CD14-positive monocyte (primary cell): ENCODE results near the gene CCNI. TPM values are rescaled to one million over a fixed set of nuclear protein-coding genes. Genes with fewer than 3 reads are reported as not detected.

Experiments used
- DNase-seq, 3 donors: peaks; one replicate each; pipeline ENCODE4 v3.0.0-alpha.2; 2011 to 2022
- H2AFZ ChIP-seq: 2 replicates; pipeline ENCODE4 v1.6.0; 2012; ENCODE audit warnings: mild to moderate bottlenecking, low read depth, low read length, inconsistent platforms; ENCODE audit not compliant: insufficient read depth, poor library complexity, severe bottlenecking
- H3K27ac ChIP-seq, 2 donors: 1 replicate in 1 of 2; 2 replicates in 1 of 2; pipeline ENCODE4 v1.5.1; 2012 to 2013; ENCODE audit warnings: low read length in 2 of 2, control low read depth in 1 of 2, inconsistent platforms in 1 of 2, low read depth in 1 of 2, mild to moderate bottlenecking in 1 of 2
- H3K27me3 ChIP-seq, 2 donors: one replicate each; pipeline versions ENCODE4 v1.6.0 to v1.6.1; 2011 to 2013; ENCODE audit warnings: low read length in 2 of 2; ENCODE audit not compliant: control insufficient read depth in 2 of 2, insufficient read depth in 2 of 2
- H3K36me3 ChIP-seq, 2 donors: replicated peaks in 1 of 2; 1 replicate in 1 of 2; 2 replicates in 1 of 2; pipeline versions ENCODE4 v1.5.1 to v1.6.1; 2012 to 2013; ENCODE audit warnings: low read length in 2 of 2, control low read depth in 1 of 2, inconsistent platforms in 1 of 2, mild to moderate bottlenecking in 1 of 2; ENCODE audit not compliant: insufficient read depth in 2 of 2, control insufficient read depth in 1 of 2
- H3K4me1 ChIP-seq, 2 donors: 1 replicate in 1 of 2; 2 replicates in 1 of 2; pipeline versions ENCODE4 v1.5.1 to v1.6.1; 2012 to 2013; ENCODE audit warnings: low read length in 2 of 2, control low read depth in 1 of 2, inconsistent platforms in 1 of 2, mild to moderate bottlenecking in 1 of 2, moderate library complexity in 1 of 2; ENCODE audit not compliant: insufficient read depth in 2 of 2, control insufficient read depth in 1 of 2
- H3K4me2 ChIP-seq: replicated peaks from 2 replicates; pipeline ENCODE3; 2012; ENCODE audit warnings: low read length, moderate library complexity, mild to moderate bottlenecking; ENCODE audit not compliant: poor library complexity, severe bottlenecking; ENCODE audit errors: extremely low read depth
- H3K4me3 ChIP-seq, 3 experiments: fragments of 200-600 bp in 1 of 3; sonication (generic) in 1 of 3; replicated peaks in 1 of 3; 1 replicate in 2 of 3; 2 replicates in 1 of 3; pipeline ENCODE4 v1.5.1; 2011 to 2013; ENCODE audit warnings: low read length in 3 of 3, mild to moderate bottlenecking in 3 of 3, control low read depth in 2 of 3, low read depth in 2 of 3, inconsistent platforms in 1 of 3, moderate library complexity in 1 of 3
- H3K79me2 ChIP-seq: 2 replicates; pipeline ENCODE4 v1.6.0; 2012; ENCODE audit warnings: mild to moderate bottlenecking, control low read depth, inconsistent platforms, low read length, moderate library complexity; ENCODE audit not compliant: insufficient read depth
- H3K9ac ChIP-seq: 2 replicates; pipeline ENCODE4 v1.6.0; 2017; ENCODE audit warnings: low read length, mild to moderate bottlenecking; ENCODE audit not compliant: insufficient read depth, poor library complexity, severe bottlenecking
- H3K9me3 ChIP-seq, 2 donors: replicated peaks in 1 of 2; 1 replicate in 1 of 2; 2 replicates in 1 of 2; pipeline versions ENCODE4 v1.5.1 to v1.6.1; 2012 to 2013; ENCODE audit warnings: low read length in 2 of 2, control low read depth in 1 of 2; ENCODE audit not compliant: control insufficient read depth in 1 of 2, insufficient read depth in 1 of 2
- H4K20me1 ChIP-seq: 2 replicates; pipeline ENCODE4 v1.6.0; 2012; ENCODE audit warnings: mild to moderate bottlenecking, low read length, control low read depth, moderate library complexity; ENCODE audit not compliant: insufficient read depth
- H3K27ac Mint-ChIP-seq, 7 donors: one replicate each; pipeline ENCODE4 v1.8.0; 2020; ENCODE audit warnings: mild to moderate bottlenecking in 7 of 7, mixed read lengths in 7 of 7, moderate library complexity in 6 of 7, inconsistent platforms in 2 of 7
- H3K27me3 Mint-ChIP-seq, 3 donors: one replicate each; pipeline ENCODE4 v1.8.0; 2021 to 2022; ENCODE audit warnings: low read depth in 3 of 3, mild to moderate bottlenecking in 3 of 3, mixed read lengths in 3 of 3, moderate library complexity in 3 of 3, inconsistent platforms in 1 of 3
- H3K36me3 Mint-ChIP-seq, 2 donors: one replicate each; pipeline ENCODE4 v1.8.0; 2020; ENCODE audit warnings: mixed read lengths in 2 of 2, inconsistent platforms in 1 of 2, mild to moderate bottlenecking in 1 of 2
- H3K4me1 Mint-ChIP-seq: one replicate; pipeline ENCODE4 v1.8.0; 2020; ENCODE audit warnings: mild to moderate bottlenecking, mixed read lengths
- H3K4me3 Mint-ChIP-seq, 2 donors: one replicate each; pipeline ENCODE4 v1.8.0; 2020; ENCODE audit warnings: mild to moderate bottlenecking in 2 of 2, mixed read lengths in 2 of 2, moderate library complexity in 1 of 2
- H3K9me3 Mint-ChIP-seq, 7 donors: one replicate each; pipeline ENCODE4 v1.8.0; 2020 to 2022; ENCODE audit warnings: mixed read lengths in 7 of 7, mild to moderate bottlenecking in 6 of 7, moderate library complexity in 6 of 7, inconsistent platforms in 2 of 7
- WGBS: methylation state at CpG from one replicate; pipeline ENCODE4 v1.1.5; 2013; ENCODE audit warnings: missing lambda C conversion rate; ENCODE audit not compliant: insufficient coverage; 5-methylcytosine and 5-hydroxymethylcytosine counted together
- intact Hi-C, 2 donors: fragments of 100-400 bp; cut with micrococcal nuclease; formaldehyde crosslinking; loops; one replicate each; pipeline versions ENCODE4 v1.15.0 to v1.15.1; 2023
- polyA plus RNA-seq, 3 donors: library from polyadenylated mRNA; depleted of rRNA in 1 of 3; unstranded in 2 of 3; stranded (reverse) in 1 of 3; fragments of 300-500 nt in 2 of 3; fragments of >200 nt in 1 of 3; fragmentation: Illumina TruSeq in 2 of 3; gene quantifications; 1 replicate in 2 of 3; 2 replicates in 1 of 3; pipeline ENCODE4 v1.2.3, GENCODE V29; 2012 to 2021
- TF ChIP-seq, protein P1 (sequence below): fragments of 200-600 bp; IDR thresholded peaks from one replicate; pipeline ENCODE4 v1.8.0; 2022; ENCODE audit warnings: antibody characterized with exemption, mild to moderate bottlenecking

The CCNI gene
- polyA plus RNA-seq, 3 donors: 106 to 264 (median 171) TPM

DNA sequence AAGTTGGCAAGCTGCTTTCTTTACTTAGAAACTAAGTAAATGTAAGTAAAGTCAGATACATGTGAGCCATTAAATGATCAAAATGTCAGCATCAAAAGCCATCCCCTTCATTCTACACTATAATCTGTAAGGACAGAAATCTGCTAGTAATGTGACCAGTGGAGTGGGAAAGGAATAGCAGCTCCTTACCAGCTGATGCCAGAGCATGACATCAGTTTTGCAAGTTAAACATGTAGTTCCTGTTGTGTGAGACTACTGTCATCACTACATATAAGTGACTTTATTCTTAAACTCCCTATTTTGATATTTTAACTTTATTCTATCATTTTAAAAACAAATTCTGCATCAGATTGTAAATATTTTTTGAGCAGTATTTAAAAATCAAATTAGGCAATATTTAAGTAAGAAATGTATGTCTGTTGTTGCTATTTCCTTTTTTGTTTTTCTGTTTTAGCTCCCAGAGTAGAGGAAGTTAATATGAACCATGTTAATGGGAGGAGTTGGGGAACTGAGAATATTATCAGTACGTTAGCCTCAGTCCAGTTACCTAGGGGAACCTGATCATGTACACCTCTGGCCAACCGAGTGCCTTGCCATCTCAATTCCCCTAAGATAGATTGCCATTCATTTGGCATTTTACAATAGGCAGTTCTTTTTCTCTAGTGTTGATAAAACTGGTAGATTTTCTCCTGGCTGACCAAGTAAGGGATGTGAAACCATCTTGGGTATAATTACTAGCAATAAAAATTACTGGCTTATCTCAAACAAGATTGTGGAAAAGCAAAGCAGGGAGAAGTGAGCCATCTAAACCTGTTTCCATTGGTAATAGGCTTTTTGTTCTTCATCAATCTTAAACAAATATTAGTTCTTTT, 34.7 kb downstream of the CCNI start:
- H3K9ac ChIP-seq: no peak overlapping the region
- no peaks in the 10 kb centered on the region for H3K79me2 ChIP-seq
- H3K9me3 Mint-ChIP-seq: no peaks in the 10 kb centered on the region
- peaks cover 6% of the 10 kb centered on the region for H4K20me1 ChIP-seq
- peaks cover 18 to 23% of the 10 kb centered on the region in 2 donors for H3K4me1 ChIP-seq
- no peak overlapping the region for H3K4me3 ChIP-seq
- peaks cover under 1 to 13% of the 10 kb centered on the region in 2 donors for H3K36me3 ChIP-seq
- no peaks in the 10 kb centered on the region for H3K9me3 ChIP-seq
- peak overlapping the region in 1 of 2 donors; percentile 67 for H3K27ac ChIP-seq
- TF ChIP-seq, protein P1, sequence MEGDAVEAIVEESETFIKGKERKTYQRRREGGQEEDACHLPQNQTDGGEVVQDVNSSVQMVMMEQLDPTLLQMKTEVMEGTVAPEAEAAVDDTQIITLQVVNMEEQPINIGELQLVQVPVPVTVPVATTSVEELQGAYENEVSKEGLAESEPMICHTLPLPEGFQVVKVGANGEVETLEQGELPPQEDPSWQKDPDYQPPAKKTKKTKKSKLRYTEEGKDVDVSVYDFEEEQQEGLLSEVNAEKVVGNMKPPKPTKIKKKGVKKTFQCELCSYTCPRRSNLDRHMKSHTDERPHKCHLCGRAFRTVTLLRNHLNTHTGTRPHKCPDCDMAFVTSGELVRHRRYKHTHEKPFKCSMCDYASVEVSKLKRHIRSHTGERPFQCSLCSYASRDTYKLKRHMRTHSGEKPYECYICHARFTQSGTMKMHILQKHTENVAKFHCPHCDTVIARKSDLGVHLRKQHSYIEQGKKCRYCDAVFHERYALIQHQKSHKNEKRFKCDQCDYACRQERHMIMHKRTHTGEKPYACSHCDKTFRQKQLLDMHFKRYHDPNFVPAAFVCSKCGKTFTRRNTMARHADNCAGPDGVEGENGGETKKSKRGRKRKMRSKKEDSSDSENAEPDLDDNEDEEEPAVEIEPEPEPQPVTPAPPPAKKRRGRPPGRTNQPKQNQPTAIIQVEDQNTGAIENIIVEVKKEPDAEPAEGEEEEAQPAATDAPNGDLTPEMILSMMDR: no peak
- no peaks in the 10 kb centered on the region for H3K27me3 ChIP-seq
- H3K4me3 Mint-ChIP-seq: peak overlapping the region in 1 of 2 donors; percentile 6
- peaks cover 22% of the 10 kb centered on the region for H3K4me1 Mint-ChIP-seq
- peaks cover 12 to 25% of the 10 kb centered on the region in 2 donors for H3K36me3 Mint-ChIP-seq
- intact Hi-C loops: no loop called here
- H2AFZ ChIP-seq: peak overlapping the region; percentile 2
- no peaks in the 10 kb centered on the region for H3K27me3 Mint-ChIP-seq
- peak overlapping the region; percentile 27 for H3K4me2 ChIP-seq
- WGBS: no CpG with 5 or more reads among the region's 2 CpGs
- H3K27ac Mint-ChIP-seq: peak overlapping the region; percentile 74 to 91 (median 78)
- DNase-seq: peak; percentile 25 to 43 (median 39)

DNA sequence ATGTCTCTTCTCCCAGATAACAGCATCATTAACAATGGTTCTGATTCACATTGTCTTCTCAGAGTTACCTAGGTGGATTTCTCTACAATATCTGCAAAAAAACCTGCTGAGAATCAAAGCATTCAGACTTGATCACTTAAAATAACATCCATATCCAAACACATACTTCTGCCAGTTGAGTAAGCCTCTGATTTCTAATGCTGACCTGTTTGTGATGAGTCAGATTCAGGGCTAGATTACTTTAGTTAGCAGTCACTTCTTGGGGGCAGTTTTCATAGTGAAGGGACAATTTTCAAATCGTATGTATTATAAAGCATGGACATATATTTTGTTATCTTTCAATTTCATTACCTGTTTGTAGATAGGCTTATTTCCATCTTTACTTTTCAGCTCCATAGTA, 35.5 kb downstream of the CCNI start:
- peak overlapping the region; percentile 73 to 78 (median 76) for H3K27ac Mint-ChIP-seq

More for the DNA sequence above, 35.5 kb downstream of the CCNI start:
- Histone ChIP-seq H3K79me2 (no peaks in the 10 kb centered on the region), H3K27ac (peak overlapping the region in 1 of 2 donors; percentile 67), H3K4me3 (no peak overlapping the region), H3K9me3 (no peaks in the 10 kb centered on the region), H3K36me3 (peaks cover 0 to 8% of the 10 kb centered on the region in 2 donors), H2AFZ (no peak overlapping the region), H3K4me1 (peaks cover 18 to 23% of the 10 kb centered on the region in 2 donors), H4K20me1 (peaks cover 4% of the 10 kb centered on the region), H3K4me2 (no peak overlapping the region), H3K27me3 (no peaks in the 10 kb centered on the region), H3K9ac (no peak overlapping the region)
- TF ChIP-seq, protein P1: no peak
- Mint-ChIP-seq H3K4me1 (peaks cover 22% of the 10 kb centered on the region), H3K36me3 (peaks cover 11 to 20% of the 10 kb centered on the region in 2 donors), H3K27me3 (no peaks in the 10 kb centered on the region), H3K9me3 (no peaks in the 10 kb centered on the region), H3K4me3 (no peak overlapping the region)
- WGBS: no CpG with 5 or more reads among the region's 1 CpG
- peak in 2 of 3 donors; percentile 12 to 20 for DNase-seq
- intact Hi-C loops: no loop called here
